T-cell (primary cell): ENCODE data around the gene PTPRR. TPM values are rescaled to one million over a fixed set of nuclear protein-coding genes. Genes with fewer than 3 reads are reported as not detected.

Experiments
- ATAC-seq, 4 experiments: fragments of 200-7000 bp in 3 of 4; fragments of 150-1000 bp in 1 of 4; cut with Tn5 transposase; replicated peaks in 1 of 4; 1 replicate in 3 of 4; 2 replicates in 1 of 4; pipeline ENCODE4 v1.10.0; 2021; ENCODE audit warnings: moderate library complexity in 3 of 4, mild to moderate bottlenecking in 2 of 4, moderate number of reproducible peaks in 1 of 4
- CTCF ChIA-PET, 2 donors: fragments of 300-600 bp; sonication (Branson Sonifier 250); formaldehyde crosslinking; loops; one replicate each; lab custom pipeline; 2022; ENCODE audit warnings: antibody characterized with exemption in 2 of 2; lab: Charles Lee
- POLR2A ChIA-PET, 2 donors: fragments of 300-600 bp; sonication (Branson Sonifier 250); formaldehyde crosslinking; loops; one replicate each; lab custom pipeline; 2022; ENCODE audit warnings: antibody characterized with exemption in 2 of 2; lab: Charles Lee
- DNase-seq, 35 experiments: peaks; one replicate each; pipeline versions ENCODE4 v3.0.0 to v3.0.0-alpha.2; 2013 to 2023
- H3K27ac ChIP-seq: one replicate; pipeline ENCODE4 v1.5.1; 2013; ENCODE audit warnings: low read length
- H3K27me3 ChIP-seq, 2 experiments: replicated peaks in 1 of 2; 1 replicate in 1 of 2; 2 replicates in 1 of 2; pipeline versions ENCODE4 v1.6.1 to v1.7.0; 2013; ENCODE audit warnings: low read length in 1 of 2, mixed read lengths in 1 of 2; ENCODE audit not compliant: control insufficient read depth in 2 of 2, insufficient read depth in 2 of 2; ENCODE audit errors: extremely low read depth in 1 of 2
- H3K36me3 ChIP-seq, 2 donors: 1 replicate in 1 of 2; 2 replicates in 1 of 2; pipeline versions ENCODE4 v1.6.1 to v1.7.0; 2013; ENCODE audit warnings: low read length in 1 of 2; ENCODE audit not compliant: control insufficient read depth in 2 of 2, insufficient read depth in 1 of 2; ENCODE audit errors: extremely low read depth in 1 of 2
- H3K4me1 ChIP-seq, 2 experiments: 1 replicate in 1 of 2; 2 replicates in 1 of 2; pipeline versions ENCODE4 v1.6.1 to v1.7.0; 2013; ENCODE audit warnings: low read length in 2 of 2, mixed read lengths in 1 of 2; ENCODE audit not compliant: insufficient read depth in 2 of 2, control insufficient read depth in 1 of 2; ENCODE audit errors: extremely low read depth in 1 of 2
- H3K4me3 ChIP-seq, 2 donors: 1 replicate in 1 of 2; 2 replicates in 1 of 2; pipeline versions ENCODE4 v1.5.1 to v1.7.0; 2013; ENCODE audit warnings: mild to moderate bottlenecking in 2 of 2, low read length in 1 of 2, moderate library complexity in 1 of 2; ENCODE audit not compliant: control insufficient read depth in 1 of 2; ENCODE audit errors: extremely low read depth in 1 of 2
- H3K9me3 ChIP-seq: 2 replicates; pipeline ENCODE4 v1.7.0; 2013
- H3K27ac Mint-ChIP-seq, 2 donors: one replicate each; pipeline ENCODE4 v1.8.0; 2020 to 2021; ENCODE audit warnings: mild to moderate bottlenecking in 2 of 2, mixed read lengths in 2 of 2
- H3K27me3 Mint-ChIP-seq, 2 donors: one replicate each; pipeline ENCODE4 v1.8.0; 2021 to 2022; ENCODE audit warnings: mixed read lengths in 2 of 2
- H3K36me3 Mint-ChIP-seq: one replicate; pipeline ENCODE4 v1.8.0; 2021; ENCODE audit warnings: mixed read lengths
- H3K4me1 Mint-ChIP-seq, 3 donors: one replicate each; pipeline ENCODE4 v1.8.0; 2020 to 2022; ENCODE audit warnings: mixed read lengths in 3 of 3, mild to moderate bottlenecking in 1 of 3
- H3K4me3 Mint-ChIP-seq, 3 donors: one replicate each; pipeline ENCODE4 v1.8.0; 2020 to 2022; ENCODE audit warnings: mild to moderate bottlenecking in 3 of 3, mixed read lengths in 3 of 3, moderate library complexity in 3 of 3
- H3K9me3 Mint-ChIP-seq, 3 donors: one replicate each; pipeline ENCODE4 v1.8.0; 2020 to 2022; ENCODE audit warnings: mixed read lengths in 3 of 3
- WGBS: methylation state at CpG from one replicate; pipeline ENCODE4 v1.1.5; 2013; ENCODE audit warnings: missing lambda C conversion rate; ENCODE audit not compliant: insufficient coverage; 5-methylcytosine and 5-hydroxymethylcytosine counted together
- total RNA-seq, 35 experiments: library from RNA in 6 of 35; stranded (reverse) in 6 of 35; fragments of 120-200 nt in 1 of 35; gene quantifications; one replicate each; pipeline versions ENCODE4 v1.2.1 to v1.2.4 and lab custom pipeline; 2013 to 2026

The PTPRR gene
- total RNA-seq, 5 donors from 2014 or later (not counting 1 experiment from before 2014, with no cell fraction given): not detected

DNA sequence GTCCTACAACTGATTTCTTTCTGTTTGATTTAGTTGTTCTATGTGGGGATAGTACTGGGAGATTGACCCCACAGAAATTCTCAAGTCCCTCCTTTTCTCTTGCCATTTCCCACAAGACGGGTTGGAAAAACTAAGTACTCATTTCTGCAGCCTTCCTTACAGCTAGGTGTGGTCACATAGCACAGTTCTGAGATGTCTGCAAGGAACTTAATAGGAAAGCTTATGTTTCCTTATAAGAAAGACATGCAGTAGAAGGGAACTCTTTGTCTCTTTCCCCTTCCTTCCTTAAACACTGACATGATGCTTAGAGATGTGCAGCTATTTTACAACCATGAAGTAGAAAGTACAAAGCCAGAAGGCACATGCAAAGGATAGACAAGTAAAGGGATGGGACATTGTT is 113.7 kb downstream of the PTPRR start:
- ATAC-seq (no peak), DNase-seq (no peak)
- H3K9me3 Mint-ChIP-seq: peaks cover 4 to 12% (median 4%) of the 10 kb centered on the region in 3 donors
- H3K27ac ChIP-seq: no peak overlapping the region
- H3K9me3 ChIP-seq: no peaks in the 10 kb centered on the region
- H3K27me3 Mint-ChIP-seq: peaks cover 0 to 11% of the 10 kb centered on the region in 2 donors
- WGBS: no CpG with 5 or more reads among the region's 1 CpG
- no peaks in the 10 kb centered on the region for H3K4me1 ChIP-seq
- ChIA-PET CTCF (no interaction called here), POLR2A (no interaction called here)
- H3K36me3 Mint-ChIP-seq: no peaks in the 10 kb centered on the region
- no peak overlapping the region for H3K27ac Mint-ChIP-seq
- no peaks in the 10 kb centered on the region for H3K4me1 Mint-ChIP-seq
- no peak overlapping the region for H3K4me3 Mint-ChIP-seq
- H3K27me3 ChIP-seq: no peaks in the 10 kb centered on the region
- no peaks in the 10 kb centered on the region for H3K36me3 ChIP-seq
- no peak overlapping the region for H3K4me3 ChIP-seq

- H3K4me3 Mint-ChIP-seq: no peak overlapping the region
- ChIA-PET CTCF (no interaction called here), POLR2A (no interaction called here)
- peaks cover 0 to 11% of the 10 kb centered on the region in 2 donors for H3K27me3 Mint-ChIP-seq
- Histone ChIP-seq H3K4me3 (no peak overlapping the region), H3K9me3 (no peaks in the 10 kb centered on the region), H3K27me3 (no peaks in the 10 kb centered on the region), H3K27ac (no peak overlapping the region), H3K36me3 (no peaks in the 10 kb centered on the region), H3K4me1 (no peaks in the 10 kb centered on the region)
- ATAC-seq (no peak), DNase-seq (no peak)
- 60% methylated on average over 1 of the region's 1 CpG for WGBS
- H3K27ac Mint-ChIP-seq: no peak overlapping the region
- peaks cover 4 to 12% (median 7%) of the 10 kb centered on the region in 3 donors for H3K9me3 Mint-ChIP-seq
- H3K4me1 Mint-ChIP-seq: no peaks in the 10 kb centered on the region
- no peaks in the 10 kb centered on the region for H3K36me3 Mint-ChIP-seq
These were observed 114.5 kb downstream of the PTPRR start for GRCh38 chr12:70806043-70806442.

DNA sequence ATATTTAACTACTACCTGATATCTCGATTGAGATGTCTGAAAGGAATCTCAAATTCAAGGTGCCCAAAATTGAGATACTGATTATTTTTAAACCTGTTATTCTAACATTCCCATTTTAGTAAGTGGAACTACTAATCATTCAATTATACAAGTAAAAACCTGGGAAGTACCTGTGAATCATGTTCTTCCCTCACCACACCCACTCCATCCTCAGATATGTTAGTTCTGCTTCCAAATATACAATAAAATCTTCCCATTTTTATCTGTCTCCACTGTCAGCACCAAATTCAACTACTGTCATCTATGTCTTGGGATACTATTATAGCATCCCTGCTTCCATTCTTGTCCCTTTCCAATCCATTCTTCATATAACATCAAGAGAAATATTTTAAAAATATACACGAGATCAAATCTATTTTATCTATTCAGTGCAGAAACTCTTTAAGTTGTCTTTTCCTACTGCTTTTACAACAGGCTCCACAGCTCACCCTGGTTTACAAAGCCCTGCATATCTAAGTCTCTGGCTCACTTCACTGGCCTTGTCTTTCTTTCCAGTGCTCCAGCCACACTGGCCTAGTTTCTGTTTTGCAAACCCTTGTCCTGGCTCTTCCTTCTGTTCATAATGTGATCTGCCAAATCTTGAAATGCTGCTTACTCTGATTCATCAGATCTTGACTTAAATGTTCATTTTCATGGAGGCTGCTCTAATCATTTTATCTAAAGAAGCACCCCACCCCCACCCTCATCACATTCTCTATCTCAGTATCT is 122.3 kb downstream of the PTPRR start:
- CTCF ChIA-PET: no interaction called here
- Mint-ChIP-seq H3K27ac (no peak overlapping the region), H3K4me3 (no peak overlapping the region), H3K27me3 (peaks cover 0 to 4% of the 10 kb centered on the region in 2 donors), H3K4me1 (no peaks in the 10 kb centered on the region), H3K9me3 (peaks cover 0 to 4% (median 3%) of the 10 kb centered on the region in 3 donors), H3K36me3 (no peaks in the 10 kb centered on the region)
- ATAC-seq (no peak), DNase-seq (no peak)
- H3K4me1 ChIP-seq: no peaks in the 10 kb centered on the region
- no peaks in the 10 kb centered on the region for H3K36me3 ChIP-seq
- H3K9me3 ChIP-seq: no peaks in the 10 kb centered on the region
- 67% methylated on average over 1 of the region's 2 CpGs for WGBS
- H3K27me3 ChIP-seq: no peaks in the 10 kb centered on the region
- no peak overlapping the region for H3K27ac ChIP-seq
- POLR2A ChIA-PET: no interaction called here
- no peak overlapping the region for H3K4me3 ChIP-seq

GRCh38 chr12:70796989-70797388 is 123.5 kb downstream of the PTPRR start:
- Histone ChIP-seq H3K27ac (no peak overlapping the region), H3K9me3 (no peaks in the 10 kb centered on the region), H3K4me3 (no peak overlapping the region), H3K4me1 (no peaks in the 10 kb centered on the region), H3K27me3 (no peaks in the 10 kb centered on the region), H3K36me3 (no peaks in the 10 kb centered on the region)
- WGBS: no CpG with 5 or more reads among the region's 2 CpGs
- CTCF ChIA-PET: no interaction called here
- Mint-ChIP-seq H3K4me3 (no peak overlapping the region), H3K36me3 (no peaks in the 10 kb centered on the region), H3K27me3 (peaks cover 0 to 4% of the 10 kb centered on the region in 2 donors), H3K4me1 (no peaks in the 10 kb centered on the region), H3K9me3 (peaks cover 0 to 4% (median 3%) of the 10 kb centered on the region in 3 donors), H3K27ac (no peak overlapping the region)
- ATAC-seq: no peak
- DNase-seq: no peak
- POLR2A ChIA-PET: no interaction called here

GRCh38 chr12:70795608-70796007 is 124.9 kb downstream of the PTPRR start:
- no peaks in the 10 kb centered on the region for H3K36me3 ChIP-seq
- POLR2A ChIA-PET: no interaction called here
- Mint-ChIP-seq H3K4me1 (no peaks in the 10 kb centered on the region), H3K9me3 (peaks cover 0 to 7% (median 0%) of the 10 kb centered on the region in 3 donors), H3K36me3 (no peaks in the 10 kb centered on the region), H3K4me3 (no peak overlapping the region), H3K27ac (no peak overlapping the region), H3K27me3 (peaks cover 0 to 4% of the 10 kb centered on the region in 2 donors)
- ATAC-seq (no peak), DNase-seq (no peak)
- H3K9me3 ChIP-seq: no peaks in the 10 kb centered on the region
- 93% methylated on average over 2 of the region's 4 CpGs for WGBS
- no peaks in the 10 kb centered on the region for H3K27me3 ChIP-seq
- H3K27ac ChIP-seq: no peak overlapping the region
- CTCF ChIA-PET: no interaction called here
- no peaks in the 10 kb centered on the region for H3K4me1 ChIP-seq
- H3K4me3 ChIP-seq: no peak overlapping the region

DNA sequence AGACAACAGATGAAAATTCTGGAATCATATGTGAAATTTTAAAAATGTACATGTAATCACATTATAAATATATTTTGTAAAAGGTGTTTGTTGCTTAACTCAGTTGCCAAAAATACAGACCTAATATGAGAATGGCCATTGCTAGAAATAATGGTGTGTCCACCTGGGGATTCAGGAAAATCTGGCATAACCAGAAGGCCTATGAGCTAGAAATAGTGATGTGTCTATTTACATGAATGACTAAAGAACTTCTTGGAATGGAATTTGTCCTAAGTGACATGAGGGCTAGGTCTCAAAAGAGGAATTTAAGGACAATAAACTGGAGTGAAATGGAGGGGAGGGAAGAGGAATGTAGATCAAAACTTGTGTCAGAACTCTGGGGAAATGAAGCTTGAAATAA is 126.4 kb downstream of the PTPRR start:
- Histone ChIP-seq H3K27ac (no peak overlapping the region), H3K4me3 (no peak overlapping the region), H3K4me1 (no peaks in the 10 kb centered on the region), H3K36me3 (no peaks in the 10 kb centered on the region), H3K27me3 (no peaks in the 10 kb centered on the region), H3K9me3 (no peaks in the 10 kb centered on the region)
- peaks cover 0 to 4% of the 10 kb centered on the region in 2 donors for H3K27me3 Mint-ChIP-seq
- H3K4me1 Mint-ChIP-seq: no peaks in the 10 kb centered on the region
- peaks cover 0 to 7% (median 0%) of the 10 kb centered on the region in 3 donors for H3K9me3 Mint-ChIP-seq
- POLR2A ChIA-PET: no interaction called here
- H3K27ac Mint-ChIP-seq: no peak overlapping the region
- H3K4me3 Mint-ChIP-seq: no peak overlapping the region
- H3K36me3 Mint-ChIP-seq: no peaks in the 10 kb centered on the region
- ATAC-seq (no peak), DNase-seq (no peak)
- CTCF ChIA-PET: no interaction called here
